ENCODE measurements around the gene ESAM. TPM values are rescaled to one million over a fixed set of nuclear protein-coding genes. Genes with fewer than 3 reads are reported as not detected.

ESAM gene
- total RNA-seq, 1 donor from 2014 or later: 0.26 TPM

DNA sequence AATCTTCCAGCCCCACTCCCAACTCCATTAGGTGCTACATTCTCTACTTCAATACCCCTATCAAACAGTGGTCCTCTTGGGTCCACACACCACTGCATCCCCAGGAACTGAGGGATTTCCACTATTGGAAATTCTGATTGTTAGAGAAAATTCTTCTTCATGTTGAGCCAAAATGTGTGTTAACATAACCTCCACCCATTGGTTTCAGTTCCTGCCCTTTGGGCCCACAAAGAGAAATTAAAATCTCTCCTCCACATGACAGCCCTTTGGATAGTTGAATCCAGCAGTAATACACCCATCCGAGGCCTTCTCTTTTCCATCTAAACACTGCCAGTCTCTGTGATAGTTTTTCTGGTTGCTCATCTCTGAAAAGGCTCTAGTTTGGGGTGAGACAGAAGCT is 12.2 kb downstream of the ESAM start:
- no peak overlapping the region for H3K27ac Mint-ChIP-seq
- H3K79me2 ChIP-seq (ENCODE audit: low read depth): no peaks in the 10 kb centered on the region
- H3K27ac ChIP-seq: no peak overlapping the region
- H3K9me3 Mint-ChIP-seq: peaks cover 18% of the 10 kb centered on the region
- H2AFZ ChIP-seq (replicated peaks): no peak overlapping the region
- peaks cover 30% of the 10 kb centered on the region for H3K4me1 Mint-ChIP-seq
- no peak overlapping the region for H3K9ac ChIP-seq
- peaks cover 77% of the 10 kb centered on the region for H3K27me3 Mint-ChIP-seq (ENCODE audit: insufficient read depth, low read depth)
- peaks cover 5% of the 10 kb centered on the region for H3F3A ChIP-seq (ENCODE audit: low read depth)
- peaks cover 91% of the 10 kb centered on the region for H3K27me3 ChIP-seq
- DNase-seq (ENCODE audit: low spot score): no peak
- no peak overlapping the region for H3K4me3 Mint-ChIP-seq
- no peak overlapping the region for H3K4me3 ChIP-seq
- TF ChIP-seq EZH2 (IDR thresholded peaks at IDR 0.05): no peak
- TF ChIP-seq, protein P1, sequence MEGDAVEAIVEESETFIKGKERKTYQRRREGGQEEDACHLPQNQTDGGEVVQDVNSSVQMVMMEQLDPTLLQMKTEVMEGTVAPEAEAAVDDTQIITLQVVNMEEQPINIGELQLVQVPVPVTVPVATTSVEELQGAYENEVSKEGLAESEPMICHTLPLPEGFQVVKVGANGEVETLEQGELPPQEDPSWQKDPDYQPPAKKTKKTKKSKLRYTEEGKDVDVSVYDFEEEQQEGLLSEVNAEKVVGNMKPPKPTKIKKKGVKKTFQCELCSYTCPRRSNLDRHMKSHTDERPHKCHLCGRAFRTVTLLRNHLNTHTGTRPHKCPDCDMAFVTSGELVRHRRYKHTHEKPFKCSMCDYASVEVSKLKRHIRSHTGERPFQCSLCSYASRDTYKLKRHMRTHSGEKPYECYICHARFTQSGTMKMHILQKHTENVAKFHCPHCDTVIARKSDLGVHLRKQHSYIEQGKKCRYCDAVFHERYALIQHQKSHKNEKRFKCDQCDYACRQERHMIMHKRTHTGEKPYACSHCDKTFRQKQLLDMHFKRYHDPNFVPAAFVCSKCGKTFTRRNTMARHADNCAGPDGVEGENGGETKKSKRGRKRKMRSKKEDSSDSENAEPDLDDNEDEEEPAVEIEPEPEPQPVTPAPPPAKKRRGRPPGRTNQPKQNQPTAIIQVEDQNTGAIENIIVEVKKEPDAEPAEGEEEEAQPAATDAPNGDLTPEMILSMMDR (IDR thresholded peaks at IDR 0.05): no peak
- TF ChIP-seq EZH2phosphoT487 (IDR thresholded peaks at IDR 0.05): no peak
- H4K20me1 ChIP-seq (ENCODE audit: low read depth): peaks cover 5% of the 10 kb centered on the region
- H3K36me3 Mint-ChIP-seq: peaks cover 18% of the 10 kb centered on the region
- H3K36me3 ChIP-seq: no peaks in the 10 kb centered on the region
- no peaks in the 10 kb centered on the region for H3K9me3 ChIP-seq (ENCODE audit: low read depth)
- no peak overlapping the region for H3K4me2 ChIP-seq
- peaks cover 14% of the 10 kb centered on the region for H3K4me1 ChIP-seq

DNA sequence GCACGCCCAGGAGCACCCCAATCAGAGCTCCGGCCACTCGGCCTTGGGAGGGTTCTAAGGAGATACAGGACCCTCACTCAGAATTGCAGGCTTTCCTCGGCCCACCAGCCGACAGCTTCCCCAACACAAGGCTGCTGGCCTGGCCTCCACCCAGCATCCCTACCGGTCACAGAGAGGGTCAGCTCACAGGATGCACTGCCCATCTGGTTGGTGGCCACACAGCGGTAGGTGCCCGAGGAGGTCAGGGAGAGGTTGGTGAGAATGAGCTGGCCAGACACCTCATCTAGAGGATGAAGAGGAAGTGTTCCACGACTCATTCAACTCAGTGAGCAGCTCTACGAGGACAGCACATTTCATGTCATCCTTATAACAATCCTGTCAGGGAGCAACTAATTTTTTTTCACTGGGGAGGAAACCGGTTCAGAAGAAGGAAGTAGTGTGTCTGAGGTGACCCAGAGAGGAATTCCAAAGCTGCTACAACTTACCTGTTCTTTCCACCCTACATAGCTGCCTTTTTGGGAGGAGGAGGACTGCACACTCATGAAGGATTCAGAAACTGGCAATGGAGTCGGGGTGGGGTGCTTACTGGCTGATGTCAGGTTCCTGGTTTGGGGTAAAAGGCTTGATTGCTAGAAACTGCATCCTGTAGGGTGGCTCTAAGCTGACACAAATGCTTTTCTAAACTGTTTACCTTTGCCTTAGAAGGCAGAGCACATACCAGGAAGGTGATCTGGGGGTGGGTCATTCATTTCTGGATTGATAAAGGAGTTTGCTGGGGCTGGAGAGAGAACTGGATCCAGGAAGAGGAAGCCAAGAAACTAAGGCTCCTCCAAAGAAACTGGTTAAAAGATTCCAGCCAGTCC is 13.4 kb downstream of the ESAM start:
- Mint-ChIP-seq H3K27me3 (ENCODE audit: insufficient read depth, low read depth) (peaks cover 81% of the 10 kb centered on the region), H3K4me1 (peaks cover 18% of the 10 kb centered on the region), H3K36me3 (peaks cover 26% of the 10 kb centered on the region), H3K4me3 (peak overlapping the region; percentile 17), H3K9me3 (peaks cover 22% of the 10 kb centered on the region), H3K27ac (no peak overlapping the region)
- H3K79me2 ChIP-seq (ENCODE audit: low read depth): no peaks in the 10 kb centered on the region
- H3K27ac ChIP-seq: no peak overlapping the region
- no peak for TF ChIP-seq EZH2 (IDR thresholded peaks at IDR 0.05)
- TF ChIP-seq, protein P1 (IDR thresholded peaks at IDR 0.05): no peak
- no peak for TF ChIP-seq EZH2phosphoT487 (IDR thresholded peaks at IDR 0.05)
- no peak overlapping the region for H2AFZ ChIP-seq (replicated peaks)
- peaks cover 14% of the 10 kb centered on the region for H3K4me1 ChIP-seq
- no peak overlapping the region for H3K4me3 ChIP-seq
- peaks cover 5% of the 10 kb centered on the region for H3F3A ChIP-seq (ENCODE audit: low read depth)
- DNase-seq (ENCODE audit: low spot score): no peak
- H4K20me1 ChIP-seq (ENCODE audit: low read depth): peaks cover 11% of the 10 kb centered on the region
- no peak overlapping the region for H3K9ac ChIP-seq
- H3K36me3 ChIP-seq: no peaks in the 10 kb centered on the region
- H3K9me3 ChIP-seq (ENCODE audit: low read depth): no peaks in the 10 kb centered on the region
- H3K27me3 ChIP-seq: peaks cover 99% of the 10 kb centered on the region
- H3K4me2 ChIP-seq: no peak overlapping the region

DNA sequence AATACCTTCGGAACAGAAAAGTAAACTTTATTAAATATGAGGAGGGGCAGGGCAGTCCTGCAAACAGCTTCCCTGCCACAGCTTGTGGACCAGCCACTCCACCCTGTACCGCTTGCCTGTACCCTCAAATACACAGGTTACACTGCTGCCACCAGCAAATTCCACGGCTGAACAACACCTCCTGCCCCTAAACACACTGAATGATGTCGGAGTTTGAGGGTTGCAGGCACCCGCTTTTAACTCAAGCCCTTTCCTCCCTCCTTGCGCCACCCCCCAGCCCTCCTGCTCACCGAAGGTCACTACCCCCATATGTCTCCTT is 14.0 kb downstream of the ESAM start:
- Histone ChIP-seq H3K4me2 (no peak overlapping the region), H3K79me2 (ENCODE audit: low read depth) (no peaks in the 10 kb centered on the region), H3K4me3 (no peak overlapping the region), H3K27ac (no peak overlapping the region), H3K4me1 (peaks cover 14% of the 10 kb centered on the region), H3K9ac (no peak overlapping the region), H3F3A (ENCODE audit: low read depth) (peaks cover 5% of the 10 kb centered on the region), H4K20me1 (ENCODE audit: low read depth) (peaks cover 17% of the 10 kb centered on the region), H3K27me3 (peaks cover 100% of the 10 kb centered on the region), H3K36me3 (no peaks in the 10 kb centered on the region), H3K9me3 (ENCODE audit: low read depth) (no peaks in the 10 kb centered on the region), H2AFZ (replicated peaks) (no peak overlapping the region)
- H3K4me3 Mint-ChIP-seq: peak overlapping the region; percentile 17
- H3K27me3 Mint-ChIP-seq (ENCODE audit: insufficient read depth, low read depth): peaks cover 79% of the 10 kb centered on the region
- H3K9me3 Mint-ChIP-seq: peaks cover 26% of the 10 kb centered on the region
- TF ChIP-seq EZH2phosphoT487 (IDR thresholded peaks at IDR 0.05) (no peak), EZH2 (IDR thresholded peaks at IDR 0.05) (no peak)
- TF ChIP-seq, protein P1 (IDR thresholded peaks at IDR 0.05): no peak
- no peak overlapping the region for H3K27ac Mint-ChIP-seq
- peaks cover 30% of the 10 kb centered on the region for H3K36me3 Mint-ChIP-seq
- peaks cover 21% of the 10 kb centered on the region for H3K4me1 Mint-ChIP-seq
- DNase-seq (ENCODE audit: low spot score): no peak

Measured in neural progenitor cell (in vitro differentiated cells).